Astrocyte (in vitro differentiated cells and primary cell): ENCODE results near the gene RBM17.

Experiments used
- CTCF ChIP-seq: IDR thresholded peaks from 2 replicates; pipeline ENCODE4 v1.5.1; 2011; ENCODE audit warnings: low read depth, mild to moderate bottlenecking, inconsistent platforms, low read length, moderate library complexity; ENCODE audit not compliant: insufficient read depth
- EZH2 ChIP-seq: IDR thresholded peaks from 2 replicates; pipeline ENCODE4 v1.6.1; 2012; ENCODE audit warnings: mild to moderate bottlenecking, low read length, inconsistent platforms; ENCODE audit not compliant: insufficient read depth

DNA sequence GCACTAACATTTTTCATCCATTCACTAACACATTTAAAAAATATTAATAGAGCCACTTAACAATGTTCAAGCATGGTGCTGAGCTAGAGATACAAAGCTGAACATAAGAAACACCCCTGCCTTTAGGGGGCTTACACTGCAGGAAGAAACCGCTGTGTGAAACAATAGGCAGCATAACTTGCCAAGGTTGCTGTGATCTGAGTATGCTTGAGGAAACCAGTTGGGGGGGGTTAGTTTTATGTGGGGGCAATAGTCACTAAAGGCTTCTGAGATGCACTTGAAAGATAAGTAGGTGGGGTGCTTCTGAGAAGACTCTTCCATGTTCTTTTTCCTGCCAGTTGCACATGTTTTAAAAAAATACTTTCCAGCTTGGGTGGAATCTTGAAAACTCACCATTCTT, 2.8 kb downstream of the RBM17 start:
- TF ChIP-seq EZH2: no peak
- TF ChIP-seq CTCF: no peak
